Metanephros (tissue), 1 donor: ENCODE data around the gene ABCA2. TPM values are rescaled to one million over a fixed set of nuclear protein-coding genes. Genes with fewer than 3 reads are reported as not detected.

Experiments used
- total RNA-seq: library from RNA; depleted of rRNA; stranded (reverse); fragments of >200 nt; gene quantifications from one replicate; pipeline ENCODE4 v1.2.3, GENCODE V29; 2014

ABCA2 gene
- total RNA-seq, 1 donor from 2014 or later, result 39.4 TPM

Other genes with a start within 250 kb of the ABCA2 start
- gene TMEM141, start 236.9 kb downstream of the ABCA2 start, total RNA-seq, result 58.8 TPM
- gene CCDC183, start 231.9 kb downstream of the ABCA2 start, total RNA-seq, result 3.1 TPM
- gene RABL6, start 220.3 kb downstream of the ABCA2 start, total RNA-seq, result 44.3 TPM
- 1.5 TPM for gene AJM1, start 185.8 kb downstream of the ABCA2 start, total RNA-seq
- gene PHPT1, start 178.8 kb downstream of the ABCA2 start, total RNA-seq, result 68.5 TPM
- 10.9 TPM for gene MAMDC4, start 175.9 kb downstream of the ABCA2 start, total RNA-seq
- 172 TPM for gene EDF1, start 161.9 kb downstream of the ABCA2 start, total RNA-seq
- 18.9 TPM for gene TRAF2, start 141.7 kb downstream of the ABCA2 start, total RNA-seq
- 87.0 TPM for gene FBXW5, start 83.5 kb downstream of the ABCA2 start, total RNA-seq
- not detected for gene C8G, start 83.0 kb downstream of the ABCA2 start, total RNA-seq
- 10.2 TPM for gene LCN12, start 76.0 kb downstream of the ABCA2 start, total RNA-seq
- gene PTGDS, start 50.7 kb downstream of the ABCA2 start, total RNA-seq, result 43.3 TPM
- 0.41 TPM for gene LCNL1, start 45.2 kb downstream of the ABCA2 start, total RNA-seq
- 28.0 TPM for gene PAXX, start 35.8 kb downstream of the ABCA2 start, total RNA-seq
- gene CLIC3, start 31.7 kb downstream of the ABCA2 start, total RNA-seq, result 2.5 TPM
- gene FUT7, start 3.9 kb upstream of the ABCA2 start, total RNA-seq, result 0.35 TPM
- 28.6 TPM for gene NPDC1, start 17.9 kb upstream of the ABCA2 start, total RNA-seq
- gene ENTPD2, start 25.8 kb upstream of the ABCA2 start, total RNA-seq, result 3.6 TPM
- gene SAPCD2, start 42.3 kb upstream of the ABCA2 start, total RNA-seq, result 7.2 TPM
- gene UAP1L1, start 49.3 kb upstream of the ABCA2 start, total RNA-seq, result 11.2 TPM
- gene MAN1B1, start 58.7 kb upstream of the ABCA2 start, total RNA-seq, result 54.5 TPM
- 20.4 TPM for gene DPP7, start 86.5 kb upstream of the ABCA2 start, total RNA-seq
- gene GRIN1, start 110.9 kb upstream of the ABCA2 start, total RNA-seq, result 0.47 TPM
- gene LRRC26, start 141.8 kb upstream of the ABCA2 start, total RNA-seq, result 0.35 TPM
- gene TMEM210, start 143.8 kb upstream of the ABCA2 start, total RNA-seq, result not detected
- 44.7 TPM for gene ANAPC2, start 160.3 kb upstream of the ABCA2 start, total RNA-seq
- gene SSNA1, start 160.4 kb upstream of the ABCA2 start, total RNA-seq, result 35.3 TPM
- gene TPRN, start 172.5 kb upstream of the ABCA2 start, total RNA-seq, result 8.2 TPM
- gene TMEM203, start 177.4 kb upstream of the ABCA2 start, total RNA-seq, result 32.5 TPM
- gene NDOR1, start 177.5 kb upstream of the ABCA2 start, total RNA-seq, result 10.3 TPM
- 4.1 TPM for gene RNF208, start 194.0 kb upstream of the ABCA2 start, total RNA-seq
- gene CYSRT1, start 196.9 kb upstream of the ABCA2 start, total RNA-seq, result 0.76 TPM
- gene RNF224, start 199.3 kb upstream of the ABCA2 start, total RNA-seq, result 0.70 TPM
- 3.0 TPM for gene SLC34A3, start 202.7 kb upstream of the ABCA2 start, total RNA-seq
- gene TUBB4B, start 213.1 kb upstream of the ABCA2 start, total RNA-seq, result 172 TPM
- gene STPG3, start 223.0 kb upstream of the ABCA2 start, total RNA-seq, result not detected
- gene NELFB, start 227.1 kb upstream of the ABCA2 start, total RNA-seq, result 48.3 TPM
- 12.5 TPM for gene TOR4A, start 249.5 kb upstream of the ABCA2 start, total RNA-seq